WTC11 (cell line): ENCODE data around the gene POU2F1. TPM values are rescaled to one million over a fixed set of nuclear protein-coding genes. Genes with fewer than 3 reads are reported as not detected.

ENCODE experiments used
- ATAC-seq: fragments of 200-7000 bp; cut with Tn5 transposase; 2 replicates; pipeline ENCODE4 v1.10.0; 2021; ENCODE audit warnings: mild to moderate bottlenecking, moderate library complexity
- CTCF ChIA-PET: fragments of 300-600 bp; sonication (Branson Sonifier 250); formaldehyde crosslinking; loops from one replicate; lab custom pipeline; 2021; ENCODE audit warnings: antibody characterized with exemption; lab: Charles Lee
- POLR2A ChIA-PET: fragments of 350-600 bp; sonication (Branson Sonifier 250); formaldehyde crosslinking; loops from one replicate; lab custom pipeline; 2021; ENCODE audit warnings: antibody characterized with exemption; lab: Charles Lee
- DNase-seq: peaks from one replicate; pipeline ENCODE4 v3.0.0; 2021; ENCODE audit warnings: low spot score
- H3K27ac Mint-ChIP-seq: 2 replicates; pipeline ENCODE4 v1.8.0; 2021; ENCODE audit warnings: mixed read lengths
- H3K27me3 Mint-ChIP-seq: 2 replicates; pipeline ENCODE4 v1.8.0; 2021; ENCODE audit warnings: low read depth, mild to moderate bottlenecking, moderate library complexity, mixed read lengths
- H3K36me3 Mint-ChIP-seq: 2 replicates; pipeline ENCODE4 v1.8.0; 2021; ENCODE audit warnings: mixed read lengths
- H3K4me1 Mint-ChIP-seq: 2 replicates; pipeline ENCODE4 v1.8.0; 2022; ENCODE audit warnings: mixed read lengths
- H3K4me3 Mint-ChIP-seq: 2 replicates; pipeline ENCODE4 v1.8.0; 2021; ENCODE audit warnings: mild to moderate bottlenecking, moderate library complexity, mixed read lengths
- H3K9me3 Mint-ChIP-seq: 2 replicates; pipeline ENCODE4 v1.8.0; 2021; ENCODE audit warnings: mixed read lengths
- CREB1 ChIP-seq: sonication (generic); formaldehyde crosslinking; IDR thresholded peaks from 2 replicates; pipeline ENCODE4 v1.8.0; 2023; ENCODE audit warnings: mild to moderate bottlenecking, missing genetic modification reagents
- E2F1 ChIP-seq: sonication (generic); formaldehyde crosslinking; IDR thresholded peaks from 2 replicates; pipeline ENCODE4 v1.8.0; 2022; ENCODE audit warnings: mild to moderate bottlenecking, missing genetic modification reagents
- E2F4 ChIP-seq: sonication (generic); formaldehyde crosslinking; IDR thresholded peaks from 2 replicates; pipeline ENCODE4 v1.8.1; 2022; ENCODE audit warnings: low read depth, mild to moderate bottlenecking, moderate library complexity, missing genetic modification reagents, borderline replicate concordance
- FOXP1 ChIP-seq: sonication (generic); formaldehyde crosslinking; IDR thresholded peaks from 2 replicates; pipeline ENCODE4 v1.8.0; 2022; ENCODE audit warnings: missing genetic modification reagents, mild to moderate bottlenecking, moderate library complexity, borderline replicate concordance
- OVOL2 ChIP-seq: fragments of 250-450 bp; sonication (Bioruptor Pico); IDR thresholded peaks from 2 replicates; pipeline ENCODE4 v1.9.0; 2021; ENCODE audit warnings: mild to moderate bottlenecking, borderline replicate concordance
- SP1 ChIP-seq: sonication (generic); formaldehyde crosslinking; conservative IDR thresholded peaks from 2 replicates; pipeline ENCODE4 v1.8.1; 2022; ENCODE audit warnings: missing genetic modification reagents
- USF1 ChIP-seq: sonication (generic); formaldehyde crosslinking; IDR thresholded peaks from 2 replicates; pipeline ENCODE4 v1.8.0; 2022; ENCODE audit warnings: mild to moderate bottlenecking, missing genetic modification reagents
- ZNF281 ChIP-seq: sonication (generic); formaldehyde crosslinking; IDR thresholded peaks from 2 replicates; pipeline ENCODE4 v1.8.0; 2023; ENCODE audit warnings: mild to moderate bottlenecking, missing genetic modification reagents
- ZNF317 ChIP-seq: sonication (generic); formaldehyde crosslinking; IDR thresholded peaks from 2 replicates; pipeline ENCODE4 v1.8.1; 2023; ENCODE audit warnings: low read depth, mild to moderate bottlenecking, moderate library complexity, missing genetic modification reagents, borderline replicate concordance
- ZNF416 ChIP-seq: fragments of 250-450 bp; sonication (Bioruptor Pico); IDR thresholded peaks from 2 replicates; pipeline ENCODE4 v1.9.0; 2021; ENCODE audit warnings: mild to moderate bottlenecking, inconsistent platforms
- ZNF423 ChIP-seq: fragments of 250-450 bp; sonication (Bioruptor Pico); IDR thresholded peaks from 2 replicates; pipeline ENCODE4 v2.1.2; 2022; ENCODE audit warnings: mild to moderate bottlenecking, moderate library complexity
- ZNF512 ChIP-seq: sonication (generic); formaldehyde crosslinking; IDR thresholded peaks from 2 replicates; pipeline ENCODE4 v1.8.1; 2022; ENCODE audit warnings: missing genetic modification reagents, borderline replicate concordance
- total RNA-seq: library from RNA; stranded (reverse); gene quantifications from 3 replicates; pipeline ENCODE4 v1.2.3, GENCODE V29; 2021
- TF ChIP-seq, protein P1 (sequence below): sonication (generic); formaldehyde crosslinking; IDR thresholded peaks from 2 replicates; pipeline ENCODE4 v1.8.1; 2023; ENCODE audit warnings: mild to moderate bottlenecking, missing genetic modification reagents, moderate library complexity
- TF ChIP-seq, protein P2 (sequence below): fragments of 200-600 bp; IDR thresholded peaks from 2 replicates; pipeline ENCODE4 v1.8.0; 2022; ENCODE audit warnings: antibody characterized with exemption
- TF ChIP-seq, protein P3 (sequence below): sonication (generic); formaldehyde crosslinking; IDR thresholded peaks from 2 replicates; pipeline ENCODE4 v1.8.0; 2022; ENCODE audit warnings: missing genetic modification reagents

The POU2F1 gene
- total RNA-seq, 1 experiment from 2014 or later: 51.3 TPM

- TF ChIP-seq, protein P1, sequence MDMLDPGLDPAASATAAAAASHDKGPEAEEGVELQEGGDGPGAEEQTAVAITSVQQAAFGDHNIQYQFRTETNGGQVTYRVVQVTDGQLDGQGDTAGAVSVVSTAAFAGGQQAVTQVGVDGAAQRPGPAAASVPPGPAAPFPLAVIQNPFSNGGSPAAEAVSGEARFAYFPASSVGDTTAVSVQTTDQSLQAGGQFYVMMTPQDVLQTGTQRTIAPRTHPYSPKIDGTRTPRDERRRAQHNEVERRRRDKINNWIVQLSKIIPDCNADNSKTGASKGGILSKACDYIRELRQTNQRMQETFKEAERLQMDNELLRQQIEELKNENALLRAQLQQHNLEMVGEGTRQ (CRISPR knock-in tag): no peak
- TF ChIP-seq ZNF423 (CRISPR knock-in tag): no peak
- no peak for TF ChIP-seq ZNF281 (CRISPR knock-in tag)
- TF ChIP-seq CREB1 (CRISPR knock-in tag): no peak
- TF ChIP-seq SP1: no peak
- no peak for TF ChIP-seq E2F1
- no peak for TF ChIP-seq E2F4
- TF ChIP-seq FOXP1 (CRISPR knock-in tag): no peak
- TF ChIP-seq OVOL2 (CRISPR knock-in tag): no peak
- no peak for TF ChIP-seq ZNF416 (CRISPR knock-in tag)
- peaks cover 6% of the 10 kb centered on the region for H3K9me3 Mint-ChIP-seq
- CTCF ChIA-PET: interaction anchor here (0.8 to 1.2 kb wide), 2 partner anchors 60 to 206 kb away, joined by 3 to 4 read pairs; no protein-coding TSS in a partner anchor
- H3K27me3 Mint-ChIP-seq: no peaks in the 10 kb centered on the region
- H3K4me3 Mint-ChIP-seq: no peak overlapping the region
- ATAC-seq: no peak
- no peak for DNase-seq
- peaks cover 4% of the 10 kb centered on the region; the same call in 1 of the 2 replicates for H3K36me3 Mint-ChIP-seq
- POLR2A ChIA-PET: no interaction called here
- H3K4me1 Mint-ChIP-seq: peaks cover 12% of the 10 kb centered on the region
- H3K27ac Mint-ChIP-seq: no peak overlapping the region
These were observed 253.1 kb downstream of the POU2F1 start for GRCh38 chr1:167473761-167474160.

GRCh38 chr1:167474191-167474641, 253.5 kb downstream of the POU2F1 start:
- H3K4me1 Mint-ChIP-seq: peaks cover 12% of the 10 kb centered on the region
- POLR2A ChIA-PET: no interaction called here
- ATAC-seq: no peak
- CTCF ChIA-PET: interaction anchor here (0.6 to 1.2 kb wide), 4 partner anchors 32 to 590 kb away, joined by 3 to 5 read pairs (median 4); no protein-coding TSS in a partner anchor
- H3K27ac Mint-ChIP-seq: no peak overlapping the region
- TF ChIP-seq, protein P2, sequence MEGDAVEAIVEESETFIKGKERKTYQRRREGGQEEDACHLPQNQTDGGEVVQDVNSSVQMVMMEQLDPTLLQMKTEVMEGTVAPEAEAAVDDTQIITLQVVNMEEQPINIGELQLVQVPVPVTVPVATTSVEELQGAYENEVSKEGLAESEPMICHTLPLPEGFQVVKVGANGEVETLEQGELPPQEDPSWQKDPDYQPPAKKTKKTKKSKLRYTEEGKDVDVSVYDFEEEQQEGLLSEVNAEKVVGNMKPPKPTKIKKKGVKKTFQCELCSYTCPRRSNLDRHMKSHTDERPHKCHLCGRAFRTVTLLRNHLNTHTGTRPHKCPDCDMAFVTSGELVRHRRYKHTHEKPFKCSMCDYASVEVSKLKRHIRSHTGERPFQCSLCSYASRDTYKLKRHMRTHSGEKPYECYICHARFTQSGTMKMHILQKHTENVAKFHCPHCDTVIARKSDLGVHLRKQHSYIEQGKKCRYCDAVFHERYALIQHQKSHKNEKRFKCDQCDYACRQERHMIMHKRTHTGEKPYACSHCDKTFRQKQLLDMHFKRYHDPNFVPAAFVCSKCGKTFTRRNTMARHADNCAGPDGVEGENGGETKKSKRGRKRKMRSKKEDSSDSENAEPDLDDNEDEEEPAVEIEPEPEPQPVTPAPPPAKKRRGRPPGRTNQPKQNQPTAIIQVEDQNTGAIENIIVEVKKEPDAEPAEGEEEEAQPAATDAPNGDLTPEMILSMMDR: no peak
- TF ChIP-seq USF1 (no peak), ZNF317 (no peak), ZNF512 (CRISPR knock-in tag) (no peak)
- TF ChIP-seq, protein P3, sequence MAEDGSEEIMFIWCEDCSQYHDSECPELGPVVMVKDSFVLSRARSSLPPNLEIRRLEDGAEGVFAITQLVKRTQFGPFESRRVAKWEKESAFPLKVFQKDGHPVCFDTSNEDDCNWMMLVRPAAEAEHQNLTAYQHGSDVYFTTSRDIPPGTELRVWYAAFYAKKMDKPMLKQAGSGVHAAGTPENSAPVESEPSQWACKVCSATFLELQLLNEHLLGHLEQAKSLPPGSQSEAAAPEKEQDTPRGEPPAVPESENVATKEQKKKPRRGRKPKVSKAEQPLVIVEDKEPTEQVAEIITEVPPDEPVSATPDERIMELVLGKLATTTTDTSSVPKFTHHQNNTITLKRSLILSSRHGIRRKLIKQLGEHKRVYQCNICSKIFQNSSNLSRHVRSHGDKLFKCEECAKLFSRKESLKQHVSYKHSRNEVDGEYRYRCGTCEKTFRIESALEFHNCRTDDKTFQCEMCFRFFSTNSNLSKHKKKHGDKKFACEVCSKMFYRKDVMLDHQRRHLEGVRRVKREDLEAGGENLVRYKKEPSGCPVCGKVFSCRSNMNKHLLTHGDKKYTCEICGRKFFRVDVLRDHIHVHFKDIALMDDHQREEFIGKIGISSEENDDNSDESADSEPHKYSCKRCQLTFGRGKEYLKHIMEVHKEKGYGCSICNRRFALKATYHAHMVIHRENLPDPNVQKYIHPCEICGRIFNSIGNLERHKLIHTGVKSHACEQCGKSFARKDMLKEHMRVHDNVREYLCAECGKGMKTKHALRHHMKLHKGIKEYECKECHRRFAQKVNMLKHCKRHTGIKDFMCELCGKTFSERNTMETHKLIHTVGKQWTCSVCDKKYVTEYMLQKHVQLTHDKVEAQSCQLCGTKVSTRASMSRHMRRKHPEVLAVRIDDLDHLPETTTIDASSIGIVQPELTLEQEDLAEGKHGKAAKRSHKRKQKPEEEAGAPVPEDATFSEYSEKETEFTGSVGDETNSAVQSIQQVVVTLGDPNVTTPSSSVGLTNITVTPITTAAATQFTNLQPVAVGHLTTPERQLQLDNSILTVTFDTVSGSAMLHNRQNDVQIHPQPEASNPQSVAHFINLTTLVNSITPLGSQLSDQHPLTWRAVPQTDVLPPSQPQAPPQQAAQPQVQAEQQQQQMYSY (CRISPR knock-in tag): no peak
- H3K9me3 Mint-ChIP-seq: peaks cover 6% of the 10 kb centered on the region
- peaks cover 4% of the 10 kb centered on the region; the same call in 1 of the 2 replicates for H3K36me3 Mint-ChIP-seq
- H3K27me3 Mint-ChIP-seq: no peaks in the 10 kb centered on the region
- H3K4me3 Mint-ChIP-seq: no peak overlapping the region
- no peak for DNase-seq
